Measurements from ENCODE around the gene AGFG1. TPM values are rescaled to one million over a fixed set of nuclear protein-coding genes. Genes with fewer than 3 reads are reported as not detected.
A peak's percentile ranks its signal among the peaks of the same experiment; 100 is the strongest.

Gene AGFG1
- total RNA-seq, 1 experiment from 2014 or later: 109 TPM

DNA sequence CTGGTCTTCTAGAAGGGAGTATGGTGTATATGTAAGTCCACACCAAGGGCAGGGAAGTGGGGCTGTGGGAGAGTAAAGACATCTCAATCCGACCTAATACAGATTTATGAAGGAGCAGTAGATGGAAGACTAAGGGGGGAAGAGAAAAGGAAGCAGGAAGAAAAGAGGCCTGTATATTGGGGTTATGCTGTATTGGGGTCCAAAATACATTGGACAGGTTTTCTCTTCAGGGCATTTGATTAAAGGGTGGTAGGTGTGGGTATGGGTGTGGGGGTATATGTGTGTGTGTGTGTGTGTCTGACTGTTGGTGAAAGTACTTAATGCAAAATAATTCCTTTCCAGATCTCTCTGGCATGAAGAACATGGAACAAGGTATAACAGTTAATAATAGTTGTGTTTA, 93.1 kb downstream of the AGFG1 start:
- no peaks in the 10 kb centered on the region for H3K27me3 ChIP-seq (ENCODE audit: insufficient read depth, low read length)
- Mint-ChIP-seq H3K4me3 (no peak overlapping the region), H3K27ac (0 out of 7 replicates have a peak overlapping the region, but pooled peaks of 1 of the 3 experiments have one; percentile 1), H3K27me3 (ENCODE audit: low read depth) (no peaks in the 10 kb centered on the region), H3K9me3 (no peaks in the 10 kb centered on the region), H3K36me3 (ENCODE audit: insufficient read depth in 1 of 3, low read depth in 3 of 3) (no peaks in the 10 kb centered on the region), H3K4me1 (peaks cover 0 to 7% of the 10 kb centered on the region in 2 experiments; a peak in 2 of 4 replicates)
- no peak overlapping the region for H3K27ac ChIP-seq (ENCODE audit: insufficient read length, low read depth, low read length)
- no peaks in the 10 kb centered on the region for H4K20me1 ChIP-seq (ENCODE audit: control insufficient read depth, insufficient read depth, insufficient read length)
- H3K79me2 ChIP-seq (ENCODE audit: insufficient read depth, low read length): no peaks in the 10 kb centered on the region
- no peak overlapping the region for H3K4ac ChIP-seq (ENCODE audit: low read depth, low read length)
- no peak overlapping the region for H3K14ac ChIP-seq (ENCODE audit: insufficient read depth, low read length)
- H3K4me2 ChIP-seq (ENCODE audit: insufficient read depth, insufficient read length, low read length): no peak overlapping the region
- no peak overlapping the region for H2AFZ ChIP-seq (ENCODE audit: low read length)
- H3K23me2 ChIP-seq (ENCODE audit: insufficient read length, low read depth, low read length, poor library complexity, severe bottlenecking): no peaks in the 10 kb centered on the region
- H4K8ac ChIP-seq (replicated peaks; ENCODE audit: insufficient read length, low read depth, low read length): no peak overlapping the region
- H2BK12ac ChIP-seq (ENCODE audit: insufficient read length, low read depth, low read length): no peak overlapping the region
- no peaks in the 10 kb centered on the region for H3K4me1 ChIP-seq (ENCODE audit: insufficient read depth, low read length)
- no peak overlapping the region for H2BK15ac ChIP-seq (ENCODE audit: low read depth, low read length)
- no peak overlapping the region for H3K56ac ChIP-seq (ENCODE audit: insufficient read length, low read depth, low read length)
- H3K9me3 ChIP-seq (ENCODE audit: control insufficient read depth, low read depth, low read length): no peaks in the 10 kb centered on the region
- no peaks in the 10 kb centered on the region for H3K79me1 ChIP-seq (ENCODE audit: insufficient read depth, low read depth, low read length, poor library complexity, severe bottlenecking)
- TF ChIP-seq CTCF (conservative IDR thresholded peaks at IDR 0.05): no peak
- H3K23ac ChIP-seq (ENCODE audit: insufficient read length, low read depth, low read length): no peak overlapping the region
- no peak overlapping the region for H3T11ph ChIP-seq (ENCODE audit: low read length)
- H3K9ac ChIP-seq (ENCODE audit: extremely low read depth, insufficient read length, low read length): no peak overlapping the region
- no peak overlapping the region for H4K91ac ChIP-seq (ENCODE audit: insufficient read length, low read depth, low read length)
- H2BK5ac ChIP-seq (ENCODE audit: insufficient read length, low read length): no peak overlapping the region
- DNase-seq: no peak
- no peak overlapping the region for H2AK5ac ChIP-seq (ENCODE audit: insufficient read length, low read length)
- H3K18ac ChIP-seq (ENCODE audit: insufficient read length, low read depth, low read length): no peak overlapping the region
- no CpG with 5 or more reads among the region's 1 CpG for WGBS (ENCODE audit: extremely low coverage, insufficient read length, low lambda C conversion rate)
- no peak overlapping the region for H2BK120ac ChIP-seq (ENCODE audit: low read depth, low read length, poor library complexity, severe bottlenecking)
- no peak overlapping the region for H4K5ac ChIP-seq (ENCODE audit: insufficient read length, low read depth, low read length)
- H2BK20ac ChIP-seq (ENCODE audit: low read depth, low read length, poor library complexity, severe bottlenecking): no peak overlapping the region

Data from H9 (cell line).